Stomach (tissue), 9 donors: ENCODE measurements around the gene SGMS1. TPM values are rescaled to one million over a fixed set of nuclear protein-coding genes. Genes with fewer than 3 reads are reported as not detected.
A peak's percentile ranks its signal among the peaks of the same experiment; 100 is the strongest.
"Not testable (repeated sequence)": the region's sequence is repeated elsewhere in the genome, so short reads cannot be mapped to it uniquely, and the experiment has no call there.

Source experiments
- DNase-seq, 2 donors: peaks; one replicate each; pipeline versions ENCODE4 v3.0.0 to v3.0.0-alpha.2; 2013 to 2019
- H3K27ac ChIP-seq, 5 donors: fragments of 200-600 bp in 4 of 5; sonication (generic) in 4 of 5; one replicate each; pipeline ENCODE4 v1.5.1; 2013 to 2019; ENCODE audit warnings: mild to moderate bottlenecking in 1 of 5, moderate library complexity in 1 of 5
- H3K27me3 ChIP-seq, 3 donors: fragments of 200-600 bp; sonication (generic); one replicate each; pipeline ENCODE4 v1.5.1; 2017 to 2019; ENCODE audit warnings: mixed run types in 1 of 3
- H3K36me3 ChIP-seq, 4 donors: fragments of 200-600 bp; sonication (generic); 1 replicate in 3 of 4; 2 replicates in 1 of 4; pipeline ENCODE4 v1.5.1; 2016 to 2019
- H3K4me1 ChIP-seq, 4 donors: fragments of 200-600 bp; sonication (generic); one replicate each; pipeline ENCODE4 v1.5.1; 2016 to 2019
- H3K4me3 ChIP-seq, 4 donors: fragments of 200-600 bp; sonication (generic) in 3 of 4; one replicate each; pipeline ENCODE4 v1.5.1; 2016 to 2019; ENCODE audit warnings: mild to moderate bottlenecking in 1 of 4
- H3K9me3 ChIP-seq, 4 donors: fragments of 200-600 bp; sonication (generic); one replicate each; pipeline ENCODE4 v1.5.1; 2016 to 2019
- CTCF ChIP-seq, 7 experiments: fragments of 450-650 bp in 4 of 7; fragments of 200-600 bp in 3 of 7; sonication (generic) in 3 of 7; IDR thresholded peaks; one replicate each; pipeline ENCODE4 v1.5.1; 2016 to 2019; ENCODE audit warnings: antibody characterized with exemption in 7 of 7, control low read depth in 2 of 7, mild to moderate bottlenecking in 1 of 7
- EP300 ChIP-seq: sonication (generic); formaldehyde crosslinking; IDR thresholded peaks from one replicate; pipeline ENCODE4 v1.6.1; 2017; ENCODE audit warnings: antibody characterized with exemption
- POLR2A ChIP-seq, 4 donors: fragments of 450-650 bp; IDR thresholded peaks; one replicate each; pipeline ENCODE4 v1.6.1; 2016; ENCODE audit warnings: antibody characterized with exemption in 4 of 4, control low read depth in 2 of 4, mild to moderate bottlenecking in 1 of 4, moderate library complexity in 1 of 4
- POLR2AphosphoS5 ChIP-seq, 3 donors: sonication (generic); formaldehyde crosslinking; IDR thresholded peaks; one replicate each; pipeline ENCODE4 v1.6.1; 2016; ENCODE audit warnings: antibody characterized with exemption in 3 of 3
- WGBS, 5 donors: extraction: QIAGEN DNeasy Blood & Tissue Kit in 3 of 5; methylation state at CpG; one replicate each; pipeline versions ENCODE4 v1.1.5 to v1.1.7; 2013 to 2018; 5-methylcytosine and 5-hydroxymethylcytosine counted together
- intact Hi-C: fragments of 100-400 bp; cut with DNase I; formaldehyde crosslinking; loops from one replicate; pipeline ENCODE4 v1.15.1; 2023; ENCODE audit warnings: low total_unique reads
- polyA plus RNA-seq, 3 donors: library from polyadenylated mRNA; stranded (reverse); fragments of 200-250 nt; gene quantifications; one replicate each; pipeline ENCODE4 v1.2.3, GENCODE V29; 2013
- total RNA-seq, 5 donors: library from RNA; depleted of rRNA; stranded (reverse); fragments of >200 nt; gene quantifications; one replicate each; pipeline versions ENCODE4 v1.1.0 to v1.2.3, GENCODE V29; 2014 to 2016
- donor health status: healthy with polysubstance abuse.
- donor health status: Bipolar disorder and iron deficiency.
- donor health status: healthy.

SGMS1 gene
- total and polyA plus RNA-seq, 8 donors: 6.2 to 229 (median 49.6) TPM

GRCh38 chr10:50572017-50572491, 51.7 kb downstream of the SGMS1 start:
- Histone ChIP-seq H3K4me1 (peaks cover 16 to 49% (median 33%) of the 10 kb centered on the region in 4 donors), H3K9me3 (no peaks in the 10 kb centered on the region), H3K27ac (no peak overlapping the region), H3K4me3 (no peak overlapping the region), H3K27me3 (no peaks in the 10 kb centered on the region), H3K36me3 (no peaks in the 10 kb centered on the region)
- intact Hi-C loops: no loop called here
- WGBS, 5 donors: 48 to 74% (median 60%) methylated on average over 2 of the region's 2 CpGs
- DNase-seq: no peak
- TF ChIP-seq EP300: no peak
- TF ChIP-seq POLR2AphosphoS5 (IDR thresholded peaks at IDR 0.05): no peak
- no peak for TF ChIP-seq CTCF (IDR thresholded peaks at IDR 0.05)
- TF ChIP-seq POLR2A (IDR thresholded peaks at IDR 0.05): no peak

- H3K27me3 ChIP-seq, intact Hi-C loops, DNase-seq, H3K9me3 ChIP-seq, H3K36me3 ChIP-seq, H3K4me3 ChIP-seq, H3K27ac ChIP-seq: not testable (repeated sequence)
- H3K4me1 ChIP-seq: peaks cover 9 to 45% (median 26%) of the 10 kb centered on the region in 4 donors
- 95 to 98% (median 98%) methylated on average over 4 of the region's 4 CpGs for WGBS, 5 donors
Observed at GRCh38 chr10:50568750-50569149, 55.0 kb downstream of the SGMS1 start.

- peak in 1 of 2 donors; percentile 35 for DNase-seq
- H3K27me3 ChIP-seq: no peaks in the 10 kb centered on the region
- H3K9me3 ChIP-seq: no peaks in the 10 kb centered on the region
- 22 to 54% (median 37%) methylated on average over 3 of the region's 3 CpGs for WGBS, 5 donors
- intact Hi-C loops: no loop called here
- TF ChIP-seq POLR2AphosphoS5 (IDR thresholded peaks at IDR 0.05) (no peak), POLR2A (IDR thresholded peaks at IDR 0.05) (no peak), EP300 (no peak), CTCF (IDR thresholded peaks at IDR 0.05) (no peak)
- peaks cover 9 to 41% (median 23%) of the 10 kb centered on the region in 4 donors for H3K4me1 ChIP-seq
- no peaks in the 10 kb centered on the region for H3K36me3 ChIP-seq
- no peak overlapping the region for H3K4me3 ChIP-seq
- peak overlapping the region in 1 of 5 donors; percentile 26 for H3K27ac ChIP-seq
Observed at GRCh38 chr10:50567384-50567783, 56.4 kb downstream of the SGMS1 start.

GRCh38 chr10:50566150-50566549, 57.6 kb downstream of the SGMS1 start:
- H3K27ac ChIP-seq: no peak overlapping the region
- intact Hi-C loops: no loop called here
- H3K4me1 ChIP-seq: peaks cover 15 to 44% (median 27%) of the 10 kb centered on the region in 4 donors
- no peaks in the 10 kb centered on the region for H3K9me3 ChIP-seq
- H3K4me3 ChIP-seq: no peak overlapping the region
- TF ChIP-seq POLR2AphosphoS5 (IDR thresholded peaks at IDR 0.05): no peak
- TF ChIP-seq POLR2A (IDR thresholded peaks at IDR 0.05): no peak
- no peak for TF ChIP-seq CTCF (IDR thresholded peaks at IDR 0.05)
- no peak for TF ChIP-seq EP300
- no peaks in the 10 kb centered on the region for H3K27me3 ChIP-seq
- no peak for DNase-seq
- 0 to 62% (median 34%) methylated on average over 1 of the region's 1 CpG for WGBS, 5 donors
- H3K36me3 ChIP-seq: no peaks in the 10 kb centered on the region

GRCh38 chr10:50565301-50566083, 58.3 kb downstream of the SGMS1 start:
- intact Hi-C loops: no loop called here
- TF ChIP-seq CTCF (IDR thresholded peaks at IDR 0.05) (no peak), POLR2AphosphoS5 (IDR thresholded peaks at IDR 0.05) (no peak), EP300 (no peak), POLR2A (IDR thresholded peaks at IDR 0.05) (no peak)
- Histone ChIP-seq H3K9me3 (no peaks in the 10 kb centered on the region), H3K4me1 (peaks cover 15 to 51% (median 31%) of the 10 kb centered on the region in 4 donors), H3K27me3 (no peaks in the 10 kb centered on the region), H3K4me3 (no peak overlapping the region), H3K27ac (no peak overlapping the region), H3K36me3 (no peaks in the 10 kb centered on the region)
- no peak for DNase-seq
- 92 to 95% (median 92%) methylated on average over 9 of the region's 9 CpGs for whole genome bisulfite sequencing, 5 donors
